GM08714 (cell line): ENCODE results near the gene OLFML1.

Experiments used
- H3K4me3 ChIP-seq: fragments of 200-500 bp; sonication (Bioruptor generic); 2 replicates; pipeline ENCODE4 v1.5.1; 2014; ENCODE audit warnings: mild to moderate bottlenecking, low read length, inconsistent platforms
- ZNF274 ChIP-seq: IDR thresholded peaks from 2 replicates; pipeline ENCODE4 v1.6.1; 2012; ENCODE audit warnings: mild to moderate bottlenecking, low read depth, low read length

OLFML1 gene

GRCh38 chr11:7451952-7452494 is 33.3 kb upstream of the OLFML1 start:
- H3K4me3 ChIP-seq = no peak overlapping the region
- no peak for TF ChIP-seq ZNF274

GRCh38 chr11:7454854-7455253 is 30.5 kb upstream of the OLFML1 start:
- TF ChIP-seq ZNF274 = no peak
- H3K4me3 ChIP-seq = no peak overlapping the region

DNA sequence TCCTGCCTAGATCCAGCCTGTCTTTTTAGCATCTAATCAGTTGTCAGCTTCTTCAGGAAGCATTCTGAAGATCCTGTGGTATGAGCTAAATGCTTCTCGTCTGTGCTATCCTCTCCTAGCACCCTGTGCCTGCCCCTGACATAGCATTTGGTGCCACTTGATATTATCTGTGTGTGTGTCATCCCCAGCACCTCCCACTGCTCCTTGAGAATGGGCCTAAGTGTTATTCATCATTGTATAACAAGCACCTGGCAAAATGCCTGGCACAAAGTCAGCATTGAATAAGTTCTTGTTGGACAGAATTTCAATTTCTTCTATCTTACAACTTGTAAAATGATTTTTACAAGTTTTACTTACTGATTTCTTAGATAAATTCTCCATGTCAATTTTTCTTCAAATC is 28.1 kb upstream of the OLFML1 start:
- TF ChIP-seq ZNF274 = no peak
- no peak overlapping the region for H3K4me3 ChIP-seq

GRCh38 chr11:7462706-7463105 is 22.6 kb upstream of the OLFML1 start:
- 0 out of 2 replicates have a peak overlapping the region, but pooled peaks have one; percentile 4 for H3K4me3 ChIP-seq
- no peak for TF ChIP-seq ZNF274

GRCh38 chr11:7467652-7468051 is 17.7 kb upstream of the OLFML1 start:
- H3K4me3 ChIP-seq = no peak overlapping the region
- TF ChIP-seq ZNF274 = no peak

DNA sequence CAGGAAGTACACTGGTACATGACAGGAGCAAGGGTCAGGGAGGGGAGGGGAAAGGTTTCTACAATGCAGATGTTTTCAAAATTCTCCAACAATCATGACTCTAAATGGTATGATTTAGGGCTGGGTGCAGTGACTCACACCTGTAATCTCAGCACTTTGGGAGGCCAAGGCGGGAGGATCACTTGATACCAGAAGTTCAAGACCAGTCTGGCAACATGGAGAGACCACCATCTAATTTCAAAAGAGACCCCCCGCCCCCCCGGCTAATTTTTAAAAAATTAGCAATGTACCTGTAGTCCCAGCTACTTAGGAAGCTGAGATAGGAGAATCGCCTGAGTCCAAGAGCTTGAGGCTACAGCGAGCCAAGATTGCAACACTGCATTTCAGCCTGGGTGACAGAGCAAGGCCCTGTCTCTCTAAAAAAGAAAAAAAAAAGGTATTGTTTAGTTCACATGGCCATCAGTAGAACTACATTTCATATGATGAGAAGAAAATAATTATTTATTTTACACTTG is 15.9 kb upstream of the OLFML1 start:
- no peak overlapping the region for H3K4me3 ChIP-seq
- no peak for TF ChIP-seq ZNF274

DNA sequence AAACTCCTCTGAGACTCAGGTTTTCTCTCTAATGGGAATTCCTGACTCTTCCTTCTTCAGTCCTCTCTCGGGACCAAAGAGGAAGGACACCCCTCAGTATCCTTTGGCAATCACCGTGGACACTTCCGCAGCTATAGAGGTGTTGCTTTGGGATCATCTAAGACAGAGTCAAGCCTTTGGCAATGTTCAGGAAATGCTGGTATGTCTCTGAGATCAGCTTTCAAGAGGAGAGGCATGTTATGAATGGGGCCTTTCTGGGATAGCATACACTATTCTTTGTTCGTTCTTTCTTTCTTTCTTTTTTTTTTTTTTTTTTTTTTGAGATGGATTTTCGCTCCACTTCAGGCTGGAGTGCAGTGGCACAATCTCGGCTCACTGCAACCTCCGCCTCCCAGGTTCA is 14.2 kb upstream of the OLFML1 start:
- TF ChIP-seq ZNF274 = no peak
- H3K4me3 ChIP-seq = no peak overlapping the region

- no peak for TF ChIP-seq ZNF274
- no peak overlapping the region for H3K4me3 ChIP-seq
These were observed 11.6 kb upstream of the OLFML1 start for GRCh38 chr11:7473717-7474116.

DNA sequence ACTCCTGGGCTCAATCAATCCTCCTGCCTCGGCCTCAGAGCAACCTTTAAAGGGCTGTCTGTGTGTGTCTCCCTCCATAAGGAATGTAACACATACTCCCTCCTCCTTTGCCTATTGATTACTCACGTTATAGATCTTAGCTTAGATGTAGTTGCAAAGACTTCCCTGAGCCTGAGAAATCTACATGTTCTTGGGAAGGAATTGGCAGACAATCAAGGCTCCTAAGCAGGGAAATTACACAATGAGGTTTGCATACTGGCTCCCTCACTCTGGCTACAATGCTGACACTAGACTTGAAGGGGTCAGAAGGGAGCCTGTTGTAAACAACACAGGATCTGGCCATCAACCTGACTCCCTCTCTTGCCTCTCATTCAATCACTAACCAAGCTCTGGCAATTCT is 5.2 kb upstream of the OLFML1 start:
- H3K4me3 ChIP-seq = no peak overlapping the region
- TF ChIP-seq ZNF274 = no peak

DNA sequence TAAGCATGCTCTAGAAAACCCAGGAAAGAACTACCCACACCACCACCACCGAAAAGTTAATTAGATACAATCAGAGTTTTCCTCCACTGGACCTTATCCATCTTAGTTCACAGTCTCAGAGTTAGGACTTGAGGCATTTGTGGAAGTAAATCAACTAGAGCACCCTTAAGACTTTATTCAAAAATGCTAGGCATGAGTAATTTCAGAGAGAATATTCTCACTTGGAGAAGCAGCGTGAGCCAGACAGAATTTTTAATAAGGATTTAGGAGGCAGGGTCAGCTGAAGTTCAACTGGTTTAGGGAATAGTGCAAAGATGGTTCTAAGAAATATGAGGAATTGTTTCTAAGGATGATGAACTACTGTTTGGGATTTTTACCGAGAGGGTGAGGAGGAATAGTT is 1.2 kb upstream of the OLFML1 start:
- TF ChIP-seq ZNF274 = no peak
- H3K4me3 ChIP-seq = no peak overlapping the region

- TF ChIP-seq ZNF274 = no peak
These were observed 661 bp upstream of the OLFML1 start for GRCh38 chr11:7484645-7485044.

DNA sequence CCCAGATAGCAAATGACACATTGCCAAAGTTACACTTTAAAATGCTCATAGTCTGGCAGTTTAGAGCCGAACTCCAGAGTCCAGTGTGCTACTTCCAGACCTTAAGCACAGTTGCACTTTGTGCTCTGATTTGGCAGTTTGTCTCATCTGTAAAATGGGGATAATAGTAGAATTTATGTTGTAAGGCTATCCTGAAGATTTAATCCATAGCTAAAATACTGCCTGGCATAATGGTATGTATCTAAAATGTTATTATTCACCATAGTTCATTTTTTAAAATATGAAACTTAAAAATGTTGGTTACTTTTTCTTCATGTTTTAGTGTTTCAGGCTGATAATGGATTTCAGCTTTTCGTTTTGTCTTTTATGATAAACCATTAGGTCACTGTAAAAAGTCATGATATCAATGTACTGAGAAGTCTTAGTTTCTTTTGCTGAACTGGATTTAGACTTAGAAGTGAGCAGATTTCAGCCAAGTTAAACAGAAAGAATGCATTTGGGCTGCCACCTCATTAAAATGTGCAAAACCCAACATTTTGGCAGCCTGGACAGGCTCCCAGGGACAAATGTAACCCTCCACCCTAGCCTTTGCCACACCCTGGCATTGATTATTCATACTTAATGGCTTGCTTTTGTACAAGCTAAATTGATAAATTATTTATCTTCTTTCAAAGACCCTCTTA is 933 bp downstream of the OLFML1 start:
- no peak for TF ChIP-seq ZNF274
- H3K4me3 ChIP-seq = no peak overlapping the region

More at GRCh38 chr11:7484645-7485044, 661 bp upstream of the OLFML1 start:
- H3K4me3 ChIP-seq = no peak overlapping the region

DNA sequence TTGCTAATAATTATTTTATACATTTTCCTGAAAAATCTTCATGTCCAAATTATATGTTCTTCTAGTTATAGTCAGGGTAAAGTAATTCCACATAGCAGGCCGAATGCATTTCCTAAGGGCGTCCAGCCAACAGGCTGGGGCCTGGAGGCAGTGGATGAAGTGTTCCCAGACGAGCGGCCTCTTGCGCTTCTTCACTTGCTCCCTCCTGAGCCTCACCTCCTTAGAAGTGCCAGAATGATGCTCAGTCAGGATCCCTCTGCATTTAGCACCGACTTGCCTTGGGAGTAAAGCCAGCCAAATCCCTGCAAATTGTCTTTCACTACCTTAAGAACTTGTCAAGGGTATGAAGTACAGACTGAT is 1.5 kb downstream of the OLFML1 start:
- H3K4me3 ChIP-seq = no peak overlapping the region
- no peak for TF ChIP-seq ZNF274

DNA sequence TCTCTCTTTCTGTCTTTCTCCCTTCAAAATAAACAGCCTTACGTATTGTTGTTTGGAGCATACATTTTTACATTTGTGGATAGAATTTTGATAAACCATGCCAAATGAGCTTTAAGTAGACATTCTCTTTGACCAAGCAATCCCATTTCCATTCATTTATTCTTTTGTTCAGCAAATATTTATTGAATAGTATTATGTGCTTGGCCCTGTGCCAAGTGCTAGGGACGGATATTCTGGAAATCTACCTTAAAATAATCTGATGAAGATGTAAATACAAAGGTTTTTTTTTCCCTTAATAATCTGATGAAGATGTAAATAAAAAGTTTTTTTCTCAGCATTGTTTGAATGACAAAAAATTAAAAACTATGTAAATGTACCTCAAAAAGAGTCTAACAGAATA is 2.1 kb downstream of the OLFML1 start:
- TF ChIP-seq ZNF274 = no peak
- no peak overlapping the region for H3K4me3 ChIP-seq

- no peak for TF ChIP-seq ZNF274
- H3K4me3 ChIP-seq = no peak overlapping the region
These were observed 3.4 kb downstream of the OLFML1 start for GRCh38 chr11:7488681-7489080.

DNA sequence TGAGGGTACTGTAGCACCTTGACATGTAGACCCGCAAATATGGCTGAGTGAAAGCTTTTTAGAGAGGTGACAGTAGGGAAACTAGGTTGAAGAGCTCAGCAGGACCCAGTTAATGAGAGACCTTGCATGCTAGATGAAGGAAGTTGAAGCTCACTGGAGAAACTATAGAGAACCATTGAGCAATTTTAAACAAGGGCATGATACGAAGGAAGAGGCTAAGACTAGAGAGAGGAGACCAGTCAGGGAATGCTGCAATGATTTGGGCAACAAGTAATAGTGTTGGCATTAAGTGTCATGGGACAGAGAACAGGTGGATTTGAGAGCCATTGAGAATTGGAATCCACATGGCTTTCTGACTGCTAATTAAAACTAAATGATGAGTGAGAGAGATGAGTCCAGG is 4.1 kb downstream of the OLFML1 start:
- H3K4me3 ChIP-seq = no peak overlapping the region
- TF ChIP-seq ZNF274 = no peak
